Fibroblast of skin of scalp (primary cell): ENCODE results near the gene PAX6.
A peak's percentile ranks its signal among the peaks of the same experiment; 100 is the strongest.

Source experiments
- DNase-seq: peaks from one replicate; pipeline ENCODE4 v3.0.0-alpha.2; 2013

The PAX6 gene

DNA sequence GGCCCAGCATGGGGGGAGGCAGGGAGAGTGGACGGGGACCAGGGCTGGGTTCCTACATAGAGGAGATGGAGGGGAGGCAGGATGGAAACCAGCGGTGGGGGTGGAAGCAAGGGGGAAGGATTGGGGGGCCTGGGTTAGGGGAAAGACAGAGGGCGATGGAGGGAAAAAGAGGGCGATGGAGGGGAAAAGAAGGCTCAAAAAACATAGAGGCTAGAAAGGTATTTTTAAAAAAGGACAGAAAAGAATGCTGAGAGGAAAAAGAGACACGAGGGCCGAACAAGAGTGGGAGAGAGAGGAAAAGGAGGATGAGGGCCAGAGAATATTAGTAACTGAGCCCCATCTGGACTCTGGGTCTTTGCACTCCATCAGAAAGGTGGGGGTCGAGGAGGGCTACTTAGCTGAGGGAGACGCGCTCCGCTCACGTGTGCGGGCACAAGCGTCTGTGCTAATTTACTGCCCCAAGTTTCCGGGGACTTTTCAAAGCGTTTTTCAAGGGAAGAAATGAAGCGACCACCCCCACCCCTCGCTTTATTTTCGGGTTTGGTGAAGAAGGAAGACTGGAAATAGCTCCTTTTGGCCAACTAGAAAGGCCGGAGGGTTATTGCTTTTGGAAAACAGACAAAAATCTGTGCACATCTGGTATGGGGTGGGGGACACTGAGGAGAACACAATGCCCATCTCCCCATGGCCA lies 14.5 kb downstream of the PAX6 start:
- DNase-seq, result no peak

- no peak for DNase-seq
Observed at GRCh38 chr11:31795706-31796498, 15.2 kb downstream of the PAX6 start.

DNA sequence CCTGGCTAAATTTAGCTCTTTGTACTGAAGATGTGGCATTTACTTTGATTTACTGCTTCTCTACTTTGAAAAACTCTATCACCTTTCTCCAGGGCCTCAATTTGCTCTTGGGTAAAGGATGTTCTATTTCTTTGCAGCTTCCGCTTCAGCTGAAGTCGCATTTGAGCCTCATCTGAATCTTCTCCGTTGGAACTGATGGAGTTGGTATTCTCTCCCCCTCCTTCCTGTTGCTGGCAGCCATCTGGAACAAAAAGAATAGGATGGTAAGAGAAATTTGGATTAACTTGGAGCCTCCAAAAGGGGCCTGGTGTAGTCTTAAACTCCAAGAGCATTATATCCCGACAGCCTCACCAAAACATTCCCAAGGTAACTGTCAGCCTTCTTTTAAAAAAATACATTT lies 16.6 kb downstream of the PAX6 start:
- DNase-seq, result no peak

DNA sequence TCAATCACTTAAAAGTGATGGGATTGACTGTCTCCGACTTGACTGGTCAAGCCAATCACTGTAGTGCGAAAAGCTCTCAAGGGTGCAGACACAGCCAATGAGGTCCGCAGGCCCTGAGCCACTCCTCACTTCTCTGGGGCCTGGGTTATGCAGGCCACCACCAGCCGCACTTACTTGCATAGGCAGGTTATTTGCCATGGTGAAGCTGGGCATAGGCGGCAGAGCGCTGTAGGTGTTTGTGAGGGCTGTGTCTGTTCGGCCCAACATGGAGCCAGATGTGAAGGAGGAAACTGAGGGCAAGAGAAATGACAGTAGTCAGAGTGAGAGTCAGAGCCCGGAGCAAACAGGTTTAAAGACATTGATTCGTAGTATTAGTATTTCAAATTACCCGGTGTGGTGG lies 17.9 kb downstream of the PAX6 start:
- DNase-seq, result no peak

GRCh38 chr11:31792456-31792855 lies 18.7 kb downstream of the PAX6 start:
- DNase-seq, result no peak

- no peak for DNase-seq
Observed at GRCh38 chr11:31792036-31792435, 19.1 kb downstream of the PAX6 start.

DNA sequence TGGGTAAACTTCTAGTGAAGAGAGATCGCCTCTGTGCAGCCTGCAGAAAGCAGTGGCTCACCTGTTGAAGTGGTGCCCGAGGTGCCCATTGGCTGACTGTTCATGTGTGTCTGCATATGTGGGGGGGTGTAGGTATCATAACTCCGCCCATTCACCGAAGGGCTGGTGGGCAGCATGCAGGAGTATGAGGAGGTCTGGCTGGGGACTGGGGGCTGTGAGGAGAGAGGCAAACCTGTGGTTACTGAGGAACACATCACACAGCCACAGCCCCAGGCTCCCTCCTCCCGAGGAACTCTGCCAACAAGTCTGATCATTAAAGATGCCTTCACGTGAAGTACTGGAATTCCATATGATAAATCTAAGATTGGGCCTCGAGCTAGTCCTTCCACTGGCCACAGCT lies 20.5 kb downstream of the PAX6 start:
- DNase-seq, result no peak

DNA sequence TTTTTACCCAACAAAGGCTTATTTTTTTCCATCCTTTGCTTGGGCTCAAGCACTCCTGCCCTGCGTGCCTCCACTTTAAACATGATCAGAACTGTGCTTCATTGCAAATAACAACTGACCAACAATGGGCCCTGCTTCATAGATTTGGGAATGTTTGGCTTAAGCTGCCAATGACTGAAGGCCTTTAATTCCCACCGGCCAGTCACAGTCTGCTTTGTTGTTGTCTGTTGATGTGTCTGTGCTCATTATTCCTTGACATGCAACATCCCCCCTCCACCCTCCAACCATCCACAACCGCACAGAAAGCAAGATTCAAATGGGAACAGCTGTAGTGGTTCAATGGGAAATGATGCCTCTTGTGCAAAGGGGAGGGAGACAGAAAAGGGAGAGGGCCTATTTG lies 23.0 kb downstream of the PAX6 start:
- no peak for DNase-seq

- no peak for DNase-seq
Observed at GRCh38 chr11:31786996-31787685, 24.0 kb downstream of the PAX6 start.

DNA sequence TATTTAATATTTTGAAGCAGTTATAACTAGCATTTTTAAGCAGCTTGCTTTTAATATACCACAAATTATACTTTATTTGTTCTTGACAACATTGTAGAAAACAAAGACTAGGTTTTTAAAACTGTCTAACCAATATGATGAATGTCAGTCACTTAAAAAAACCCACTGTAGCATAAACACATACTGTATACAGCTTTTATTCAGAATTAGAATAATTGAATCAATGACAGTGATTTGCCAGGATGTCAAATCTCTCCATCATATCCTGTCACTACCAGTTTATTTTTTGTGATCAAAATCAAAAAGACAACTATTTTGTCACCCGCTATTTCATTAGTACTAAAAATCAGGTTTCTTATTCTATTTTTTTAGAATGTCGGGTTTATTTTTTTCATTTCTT lies 26.5 kb downstream of the PAX6 start:
- DNase-seq, result no peak

DNA sequence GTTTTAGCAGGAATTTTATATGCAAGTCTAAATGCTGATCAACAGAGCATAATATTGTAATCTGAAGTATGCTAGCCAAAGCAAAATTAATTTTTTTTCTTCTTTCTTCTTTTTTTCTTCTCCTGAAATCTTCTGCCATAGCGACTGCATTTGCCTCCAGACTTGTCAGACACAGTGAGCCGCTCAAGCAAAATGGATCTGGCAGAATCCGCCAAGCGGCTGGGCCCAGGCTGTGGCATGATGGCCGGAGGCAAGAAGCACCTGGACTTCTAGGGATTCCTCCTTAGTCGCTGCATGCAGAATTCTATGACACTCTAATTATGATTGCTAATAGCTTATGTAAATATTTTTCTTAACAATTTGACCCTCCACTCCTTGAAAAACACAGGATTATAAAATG lies 27.9 kb downstream of the PAX6 start:
- DNase-seq, result no peak

- DNase-seq, result no peak
Observed at GRCh38 chr11:31782257-31782656, 28.9 kb downstream of the PAX6 start.

DNA sequence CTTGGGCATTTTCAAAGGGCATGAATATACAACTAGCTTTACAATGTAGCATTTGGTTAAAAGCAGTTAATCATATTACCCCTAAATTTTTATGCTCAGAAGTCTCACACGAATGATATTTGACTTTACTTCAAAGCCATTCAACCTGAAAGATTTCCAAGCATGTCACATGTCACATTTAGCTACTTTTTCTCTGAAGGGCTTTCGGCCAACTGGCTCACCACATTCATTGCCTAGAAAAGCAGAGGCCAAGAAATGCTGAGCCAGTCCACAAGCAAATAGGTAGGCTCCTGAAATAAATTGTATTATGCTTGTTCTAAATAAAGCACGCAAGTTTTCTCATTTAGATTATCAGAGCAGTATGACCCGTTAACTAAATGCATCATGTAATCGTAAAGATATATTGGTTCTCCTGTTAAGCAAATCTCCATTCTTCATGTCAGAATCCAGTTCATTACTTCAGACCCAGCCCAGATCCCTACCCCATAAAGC lies 30.6 kb downstream of the PAX6 start:
- DNase-seq, result no peak

DNA sequence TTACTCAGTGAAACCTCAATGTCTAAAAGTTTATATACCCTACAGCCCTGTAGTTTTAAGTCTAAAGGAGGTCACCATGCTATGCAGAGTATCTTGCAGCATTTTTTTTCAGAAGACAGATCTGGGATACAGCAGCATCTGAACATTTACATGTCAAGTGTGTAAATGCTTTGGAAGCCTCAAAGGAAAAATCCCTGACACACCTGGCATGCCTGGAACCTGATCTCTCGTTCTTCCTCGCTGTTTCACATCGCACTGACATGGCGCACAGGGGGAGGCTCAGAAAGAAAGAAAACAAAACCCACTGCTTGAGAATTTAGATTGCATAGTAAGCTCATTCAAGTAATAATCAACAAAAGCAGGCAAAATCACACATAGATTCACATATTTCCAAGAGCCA lies 31.0 kb downstream of the PAX6 start:
- no peak for DNase-seq

DNA sequence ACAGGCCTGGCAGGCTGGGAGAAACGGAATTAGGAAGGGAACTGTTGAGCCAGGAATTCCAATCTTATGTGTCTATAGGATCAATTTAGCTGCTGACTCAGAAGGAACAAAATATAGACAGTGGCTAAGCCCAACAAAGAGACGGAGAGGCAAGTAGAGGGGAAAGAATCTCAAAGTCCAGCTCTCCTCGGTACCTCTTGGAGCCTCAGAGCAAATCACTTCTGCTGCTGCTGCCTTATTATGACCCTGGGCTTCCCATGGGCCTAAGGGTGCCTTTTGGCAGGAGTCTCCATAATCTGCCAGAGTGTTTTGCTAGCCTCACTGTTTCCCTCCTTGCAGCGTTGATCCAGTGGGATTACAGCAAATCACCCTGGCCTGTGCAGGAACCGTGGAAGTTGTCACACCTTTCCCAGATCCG lies 31.7 kb downstream of the PAX6 start:
- peak; percentile 84 for DNase-seq

DNA sequence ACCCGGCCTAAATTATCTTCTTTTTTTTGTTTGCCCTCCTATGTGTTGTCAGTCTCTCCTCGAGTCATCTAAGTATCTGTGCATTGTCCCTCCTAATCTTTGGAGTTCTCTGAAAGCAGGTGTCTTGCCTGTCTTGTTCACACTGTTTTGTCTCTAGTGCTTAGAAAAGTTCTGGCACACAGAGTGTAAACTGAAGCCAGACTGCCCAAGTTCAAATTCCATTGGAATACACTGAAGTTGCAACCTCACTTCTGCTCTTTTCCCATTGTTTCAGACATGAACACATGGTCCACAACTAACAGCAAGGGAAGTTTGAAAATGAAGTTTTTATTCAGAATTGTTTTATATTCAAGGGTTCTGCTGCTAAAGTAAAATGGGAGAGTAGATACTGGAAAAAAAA lies 38.7 kb downstream of the PAX6 start:
- DNase-seq, result no peak

DNA sequence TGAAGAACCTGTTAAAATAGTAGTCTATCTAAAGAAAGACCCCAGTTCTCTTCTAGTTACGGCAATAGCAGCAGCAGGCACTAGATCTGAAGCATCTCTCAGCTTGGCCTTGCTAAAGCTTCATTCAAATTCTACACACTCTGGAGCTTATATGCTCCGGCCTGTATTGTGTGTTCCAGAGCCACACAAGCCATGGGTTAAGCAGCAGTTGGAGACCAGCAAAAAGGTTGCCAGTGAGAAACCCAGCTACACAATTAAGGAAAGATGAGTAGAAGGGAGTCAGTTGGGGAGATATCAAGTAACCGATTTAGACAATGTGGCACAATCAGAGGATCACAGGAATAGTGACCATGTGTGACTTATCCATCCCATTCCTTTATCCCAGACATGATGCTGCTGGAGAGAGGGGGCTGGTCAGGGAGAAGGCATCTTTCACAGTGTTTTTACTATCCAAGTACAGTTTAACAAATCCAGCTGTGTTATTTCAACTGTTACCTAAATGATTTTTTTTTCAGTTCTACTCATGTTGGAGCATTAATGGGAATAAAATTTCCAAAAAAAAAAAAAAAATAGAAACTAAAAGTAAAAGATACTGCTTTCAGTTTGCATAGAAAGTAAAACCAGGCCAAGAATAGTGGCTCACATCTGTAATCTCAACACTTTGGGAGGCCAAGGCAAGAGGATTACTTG lies 41.0 kb downstream of the PAX6 start:
- DNase-seq, result no peak

DNA sequence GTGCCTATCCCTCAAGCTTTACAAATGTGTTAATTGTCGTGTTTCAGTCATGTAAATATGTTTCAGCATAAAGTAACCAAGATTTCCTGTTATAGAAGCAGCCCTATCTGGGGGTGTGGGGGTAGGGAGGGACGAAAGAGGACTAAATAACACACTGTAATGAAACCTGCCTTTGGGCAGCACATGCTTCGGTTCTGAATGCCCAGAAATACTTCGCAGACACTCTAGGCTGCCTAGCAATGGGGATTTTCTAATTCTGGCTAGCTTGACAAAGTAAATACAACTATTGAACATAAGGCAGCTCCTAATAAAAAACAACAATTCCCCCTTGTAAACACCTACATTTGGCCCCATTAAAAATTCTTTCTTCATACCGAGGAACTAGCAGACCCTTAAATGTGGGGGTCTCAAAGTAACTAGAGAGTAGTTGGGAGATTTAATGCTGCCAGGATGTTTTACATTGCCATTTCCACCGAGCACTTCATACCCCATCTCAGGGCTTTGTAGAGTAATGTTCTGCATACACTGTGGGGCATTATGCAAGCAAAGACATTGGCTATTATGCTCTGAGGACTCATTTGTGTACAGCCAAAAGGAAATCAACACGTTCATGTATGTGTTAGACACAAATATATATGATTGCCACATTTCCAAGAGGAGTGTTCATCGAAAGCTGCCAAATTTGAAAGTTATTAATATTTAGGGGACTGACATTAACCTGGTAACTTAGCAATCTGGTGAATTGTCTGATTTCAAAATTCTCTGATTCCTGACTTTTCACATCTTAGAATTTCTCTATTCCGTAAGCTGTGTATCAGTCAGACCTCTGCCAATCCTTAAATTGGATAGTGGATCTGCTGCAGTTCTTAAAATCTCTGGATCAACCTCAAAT lies 42.1 kb downstream of the PAX6 start:
- DNase-seq, result no peak

DNA sequence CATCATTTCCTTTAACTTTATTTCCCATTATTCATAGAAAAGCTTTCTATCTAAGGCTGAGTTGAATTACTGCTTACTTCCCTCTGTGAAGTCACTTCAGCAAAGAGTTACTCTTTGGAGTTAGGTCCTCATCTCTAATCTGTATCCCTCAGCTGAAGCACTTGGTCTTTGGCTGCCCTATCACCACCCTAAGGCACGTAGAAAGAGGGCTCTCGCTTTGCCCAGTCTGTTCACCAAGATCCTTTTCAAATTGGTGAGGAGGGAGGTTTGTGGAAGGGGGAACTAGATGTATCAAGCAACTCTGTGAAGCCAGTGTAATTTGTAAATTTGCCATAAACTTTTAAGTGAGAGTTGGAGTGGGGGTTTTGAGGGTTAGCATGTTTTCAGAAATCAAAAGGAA lies 43.4 kb downstream of the PAX6 start:
- DNase-seq, result no peak

GRCh38 chr11:31767066-31767465 lies 44.1 kb downstream of the PAX6 start:
- no peak for DNase-seq

DNA sequence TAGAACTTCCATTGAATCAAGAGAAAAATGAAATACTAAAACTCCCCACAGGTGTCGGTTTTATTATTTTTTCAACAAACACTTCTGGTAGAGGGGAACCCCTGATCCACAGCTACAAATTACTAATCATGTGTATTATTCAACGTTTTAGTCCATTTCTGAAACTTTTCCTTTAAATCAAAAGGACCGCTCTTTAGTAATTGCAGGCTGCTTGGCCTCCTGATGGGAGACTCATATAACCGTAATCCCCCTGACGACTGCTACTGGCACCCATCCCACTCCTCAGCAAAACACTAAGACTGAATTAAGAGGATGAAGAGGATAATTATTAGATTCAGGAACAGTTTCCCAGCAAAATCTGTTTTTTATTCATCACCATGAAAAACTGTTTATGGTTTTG lies 46.4 kb downstream of the PAX6 start:
- no peak for DNase-seq

GRCh38 chr11:31764261-31764660 lies 46.9 kb downstream of the PAX6 start:
- no peak for DNase-seq
